GM19351 (cell line): ENCODE data around the gene BAMBI.

Experiments
- ATAC-seq: cut with Tn5 transposase; IDR thresholded peaks from one replicate; pipeline ENCODE4 v1.9.1; 2021; ENCODE audit warnings: mild to moderate bottlenecking, moderate library complexity; ENCODE audit not compliant: unreplicated experiment

The BAMBI gene

DNA sequence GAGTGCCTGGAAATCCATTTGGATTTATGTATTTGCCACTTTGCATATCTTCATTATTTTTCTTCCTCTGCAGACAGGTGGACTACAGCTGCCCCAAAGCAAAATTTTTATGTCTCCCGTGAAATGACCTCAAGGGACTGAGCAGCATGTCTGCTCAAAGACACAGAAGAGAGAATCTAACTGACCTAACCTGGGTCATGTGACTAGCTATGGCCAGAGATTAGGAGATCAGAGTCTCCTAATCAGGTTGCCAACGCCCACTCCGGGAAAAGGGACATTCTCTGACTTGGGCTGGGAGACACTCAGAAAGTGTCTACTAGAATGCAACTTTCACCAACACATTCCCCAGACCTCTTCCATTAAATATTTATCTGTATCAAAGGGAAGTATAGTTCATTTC, 2.5 kb upstream of the BAMBI start:
- ATAC-seq, result no peak

DNA sequence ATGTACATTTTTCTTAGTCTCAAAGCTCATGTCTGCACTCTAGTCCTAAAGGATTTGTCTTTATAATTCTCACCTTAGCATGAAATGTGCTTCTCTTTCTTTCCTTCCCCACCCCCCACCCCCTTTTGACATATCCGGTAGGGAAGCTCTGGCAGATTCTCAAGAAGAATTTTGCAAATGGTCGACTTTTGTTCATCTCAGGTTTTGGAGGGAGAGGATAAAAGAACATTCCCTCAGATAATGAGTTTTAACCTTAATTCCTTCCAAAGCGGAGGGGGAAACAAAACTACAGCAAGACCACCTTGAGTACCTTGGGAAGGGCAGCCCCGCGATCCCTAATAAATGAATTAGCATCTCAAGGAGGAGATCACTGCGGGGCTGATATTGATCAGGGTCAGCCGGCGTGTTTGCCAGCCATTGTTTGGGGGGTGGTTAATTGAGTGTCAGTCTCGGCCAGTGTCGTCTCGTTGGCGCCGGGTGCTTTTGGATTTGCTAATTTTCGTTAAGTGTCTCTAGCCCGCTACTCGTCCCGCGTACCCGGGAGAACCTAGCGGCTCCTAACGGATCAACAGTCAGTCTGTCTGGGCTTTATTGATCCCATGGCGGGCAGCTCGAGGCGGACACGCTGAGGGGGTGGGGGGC, 874 bp upstream of the BAMBI start:
- no peak for ATAC-seq

DNA sequence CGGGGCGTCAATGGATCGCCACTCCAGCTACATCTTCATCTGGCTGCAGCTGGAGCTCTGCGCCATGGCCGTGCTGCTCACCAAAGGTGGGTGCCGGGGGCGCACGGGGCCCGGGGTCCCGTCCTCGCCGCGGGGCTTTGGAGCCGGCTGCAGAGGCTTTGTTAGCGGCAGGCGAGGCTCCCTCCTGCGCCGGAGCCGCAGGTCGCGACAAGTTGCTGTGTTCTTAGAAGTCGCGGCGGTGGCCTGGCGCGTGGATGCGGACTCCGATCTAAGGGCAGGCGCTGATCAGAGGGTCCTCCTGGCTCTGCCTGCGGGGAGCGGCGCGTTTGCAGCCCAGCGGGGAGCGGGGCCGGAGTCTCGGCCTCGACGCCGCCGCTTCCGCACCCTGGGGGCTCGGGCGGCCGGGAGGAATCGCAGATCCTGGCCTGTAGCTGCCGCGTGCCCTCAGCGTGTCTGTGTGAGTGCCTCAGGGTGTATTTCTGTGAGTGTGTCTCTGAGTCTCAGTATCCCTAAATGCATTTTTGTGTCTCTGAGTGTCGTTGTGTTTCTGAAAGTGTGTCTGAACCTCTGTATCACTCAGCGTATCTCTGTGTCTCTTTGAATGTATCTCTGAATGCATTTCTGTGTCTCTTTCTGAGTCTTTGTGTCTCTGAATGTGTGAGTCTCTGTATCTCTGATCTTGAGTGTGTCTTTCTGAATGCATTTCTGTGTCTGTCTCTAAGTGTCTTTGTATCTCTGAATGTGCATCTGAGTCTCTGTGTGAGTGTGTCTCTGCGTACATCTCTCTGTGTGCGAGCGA, 766 bp downstream of the BAMBI start:
- no peak for ATAC-seq

DNA sequence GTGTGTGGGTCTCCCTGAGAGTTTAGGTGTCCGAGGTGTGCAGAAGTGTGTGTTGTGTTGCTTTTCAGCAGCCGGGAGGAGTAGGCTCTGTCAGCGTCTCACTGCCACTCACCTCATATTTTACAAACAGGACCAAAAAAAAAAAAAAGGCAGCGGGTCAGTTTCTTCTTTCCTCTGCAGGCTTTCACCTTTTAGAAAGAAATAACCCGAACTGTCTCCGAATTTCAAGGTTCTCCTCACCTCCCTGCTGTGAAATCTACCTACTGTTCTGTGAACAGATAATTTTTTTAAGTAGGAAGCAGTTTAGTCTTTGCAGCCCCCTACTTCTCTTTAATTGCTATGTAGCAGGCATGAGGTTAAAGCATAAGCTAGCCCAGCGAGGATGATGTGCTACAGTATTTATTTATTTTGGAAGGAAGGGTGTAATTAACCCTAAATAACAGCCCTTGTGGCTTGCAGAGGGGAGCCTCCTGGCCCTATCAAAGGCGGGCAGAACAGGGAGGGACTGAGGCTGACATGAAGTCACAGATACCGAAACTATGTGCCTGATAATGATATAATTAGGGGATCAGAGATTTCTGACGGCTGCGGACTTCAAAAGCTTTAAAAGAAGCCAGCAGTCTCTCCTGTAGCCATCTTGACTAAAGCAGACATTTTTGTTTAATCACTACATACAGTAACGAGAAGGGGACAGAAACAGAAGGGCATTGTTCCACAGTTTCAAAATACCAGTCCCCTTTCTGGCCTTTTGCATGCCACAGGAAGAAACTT, 1.6 kb downstream of the BAMBI start:
- no peak for ATAC-seq

DNA sequence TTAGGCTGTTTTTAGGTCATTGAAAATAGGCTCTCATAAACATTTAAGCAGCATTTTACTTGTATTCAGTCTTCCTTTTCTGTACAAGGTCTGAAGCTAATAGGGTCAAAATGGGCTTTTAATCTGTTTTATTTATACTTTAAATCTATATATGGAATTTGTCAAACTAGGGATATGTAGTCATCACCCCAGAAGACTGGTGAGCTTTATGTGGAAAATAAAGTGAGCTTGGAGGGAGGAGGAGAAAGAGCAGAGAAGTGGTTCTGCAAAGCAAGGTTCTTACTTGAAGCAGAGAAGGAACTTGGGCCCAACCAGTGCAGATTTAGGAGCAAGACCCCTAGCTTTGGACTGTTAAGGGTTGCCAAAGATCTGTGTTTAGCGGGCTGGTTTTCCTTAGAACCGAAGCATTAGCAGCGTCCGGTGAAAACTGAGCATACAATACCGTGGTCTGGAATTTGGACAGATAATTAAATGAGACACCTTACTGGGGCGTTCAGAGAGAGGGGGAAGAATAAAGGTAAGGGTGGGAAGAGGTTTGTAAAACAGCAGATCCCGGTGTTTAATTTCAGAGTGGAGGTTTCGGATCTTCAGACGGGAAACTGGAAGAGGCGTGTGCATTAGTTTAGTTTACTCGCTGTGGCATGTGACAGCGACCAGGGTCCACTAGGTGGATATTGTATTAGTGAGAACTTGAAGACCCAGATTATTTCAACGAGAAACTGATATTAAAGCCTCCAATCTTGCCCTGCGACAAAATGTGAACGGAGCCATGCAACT, 2.4 kb downstream of the BAMBI start:
- no peak for ATAC-seq

DNA sequence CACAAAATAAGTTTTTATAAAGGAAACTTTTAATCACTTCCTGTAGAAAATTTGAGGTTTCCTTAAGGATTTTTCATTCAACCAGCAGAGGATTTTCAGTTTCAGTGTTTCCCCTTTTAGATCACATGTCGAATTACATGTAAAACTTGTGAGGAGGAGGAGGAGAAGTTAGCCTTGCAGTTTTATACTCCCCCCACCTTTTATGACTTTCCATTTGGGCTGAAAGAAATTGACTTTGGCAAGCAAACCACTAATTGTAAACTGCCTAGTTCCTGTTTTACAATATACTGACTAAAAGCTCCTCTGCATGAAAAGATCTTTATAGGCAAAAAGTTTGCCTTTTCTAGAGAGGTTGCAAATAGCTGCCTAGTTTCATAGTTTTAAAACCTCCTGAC, 3.0 kb downstream of the BAMBI start:
- no peak for ATAC-seq

DNA sequence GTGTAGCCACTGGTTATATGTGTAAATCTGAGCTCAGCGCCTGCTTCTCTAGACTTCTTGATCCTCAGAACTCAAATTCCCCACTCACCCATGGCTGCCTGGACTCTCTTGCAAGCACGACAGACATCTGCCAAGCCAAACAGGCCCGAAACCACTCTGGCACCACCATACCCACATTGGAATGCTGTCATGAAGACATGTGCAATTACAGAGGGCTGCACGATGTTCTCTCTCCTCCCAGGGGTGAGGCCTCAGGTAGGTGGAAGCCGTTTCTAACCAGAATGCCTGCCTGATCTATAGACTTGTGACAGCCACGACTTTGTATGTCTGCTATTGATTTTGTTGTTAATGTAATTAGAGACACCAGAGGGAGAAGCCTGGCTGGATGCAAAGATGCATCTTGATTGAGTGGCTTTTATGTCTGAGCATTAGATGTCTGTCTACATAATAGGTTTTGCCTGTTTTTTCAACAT, 4.0 kb downstream of the BAMBI start:
- ATAC-seq, result no peak

DNA sequence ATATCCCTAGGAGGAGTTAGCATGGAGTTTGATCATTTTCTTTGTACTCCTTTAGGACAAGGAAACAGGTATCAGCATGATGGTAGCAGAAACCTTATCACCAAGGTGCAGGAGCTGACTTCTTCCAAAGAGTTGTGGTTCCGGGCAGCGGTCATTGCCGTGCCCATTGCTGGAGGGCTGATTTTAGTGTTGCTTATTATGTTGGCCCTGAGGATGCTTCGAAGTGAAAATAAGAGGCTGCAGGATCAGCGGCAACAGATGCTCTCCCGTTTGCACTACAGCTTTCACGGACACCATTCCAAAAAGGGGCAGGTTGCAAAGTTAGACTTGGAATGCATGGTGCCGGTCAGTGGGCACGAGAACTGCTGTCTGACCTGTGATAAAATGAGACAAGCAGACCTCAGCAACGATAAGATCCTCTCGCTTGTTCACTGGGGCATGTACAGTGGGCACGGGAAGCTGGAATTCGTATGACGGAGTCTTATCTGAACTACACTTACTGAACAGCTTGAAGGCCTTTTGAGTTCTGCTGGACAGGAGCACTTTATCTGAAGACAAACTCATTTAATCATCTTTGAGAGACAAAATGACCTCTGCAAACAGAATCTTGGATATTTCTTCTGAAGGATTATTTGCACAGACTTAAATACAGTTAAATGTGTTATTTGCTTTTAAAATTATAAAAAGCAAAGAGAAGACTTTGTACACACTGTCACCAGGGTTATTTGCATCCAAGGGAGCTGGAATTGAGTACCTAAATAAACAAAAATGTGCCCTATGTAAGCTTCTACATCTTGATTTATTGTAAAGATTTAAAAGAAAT, 4.8 kb downstream of the BAMBI start:
- ATAC-seq, result no peak

DNA sequence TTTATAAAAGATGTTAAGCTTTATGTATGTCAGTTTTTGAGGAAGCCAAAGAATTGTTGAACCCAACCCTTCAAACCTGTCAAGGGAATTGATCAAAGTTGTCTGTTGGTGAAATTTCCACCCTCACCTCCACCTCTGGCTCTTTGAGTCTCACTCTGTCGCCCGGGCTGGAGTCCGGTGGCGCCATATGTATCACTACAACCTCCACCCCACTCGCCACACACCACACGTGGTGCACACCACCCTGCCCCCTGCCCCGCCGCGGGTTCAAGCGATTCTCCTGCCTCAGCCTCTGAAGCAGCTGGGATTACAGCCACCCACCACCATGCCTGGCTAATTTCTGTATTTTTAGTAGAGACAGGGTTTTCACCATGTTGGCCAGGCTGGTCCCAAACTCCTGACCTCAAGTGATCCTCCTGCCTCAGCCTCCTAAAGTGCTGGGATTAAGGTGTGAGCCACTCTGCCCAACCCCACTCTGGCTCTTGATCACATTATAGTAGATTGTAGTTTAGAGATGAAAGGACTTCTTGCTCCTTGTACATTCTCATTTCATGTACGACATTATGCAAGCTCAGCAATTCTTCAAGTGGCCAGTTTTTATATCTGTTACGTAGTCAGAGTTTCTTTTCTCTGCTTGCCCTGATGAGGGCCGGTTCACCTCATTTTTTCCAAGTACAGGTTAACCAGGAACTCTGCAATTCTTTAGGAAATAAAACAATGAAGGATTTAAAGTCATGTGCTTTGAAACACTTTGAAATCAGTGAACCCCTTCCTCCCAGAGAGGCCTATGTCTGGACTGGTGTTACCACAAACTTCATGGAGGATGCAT, 7.0 kb downstream of the BAMBI start:
- ATAC-seq, result no peak

DNA sequence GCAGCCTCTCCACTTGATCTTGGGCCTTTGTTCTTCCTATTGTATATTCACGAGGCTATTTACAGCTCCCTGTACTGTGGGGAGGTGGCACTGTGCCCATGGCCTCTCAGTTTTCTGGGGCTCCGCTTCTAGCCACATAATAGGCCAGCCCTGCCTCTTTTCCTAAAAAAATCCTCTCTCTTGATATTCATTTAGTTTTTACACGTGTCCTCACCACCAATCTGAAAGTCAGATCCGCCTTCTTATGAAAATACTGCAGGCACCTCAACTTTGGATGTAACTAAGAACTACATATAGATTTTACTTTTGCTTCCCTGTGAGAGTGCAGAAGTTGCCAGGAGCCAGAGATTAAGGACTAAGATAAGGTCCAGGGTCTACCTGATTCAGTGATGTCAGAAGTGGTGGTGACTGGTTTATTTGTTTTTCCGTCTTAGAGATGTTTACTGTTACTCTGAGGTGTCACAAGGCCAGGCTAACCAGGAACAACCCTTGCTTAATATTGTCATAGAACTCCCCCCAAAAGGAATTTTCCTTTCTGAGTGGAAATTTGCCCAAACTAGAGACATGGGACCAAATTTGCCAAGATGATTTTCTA, 7.8 kb downstream of the BAMBI start:
- no peak for ATAC-seq

DNA sequence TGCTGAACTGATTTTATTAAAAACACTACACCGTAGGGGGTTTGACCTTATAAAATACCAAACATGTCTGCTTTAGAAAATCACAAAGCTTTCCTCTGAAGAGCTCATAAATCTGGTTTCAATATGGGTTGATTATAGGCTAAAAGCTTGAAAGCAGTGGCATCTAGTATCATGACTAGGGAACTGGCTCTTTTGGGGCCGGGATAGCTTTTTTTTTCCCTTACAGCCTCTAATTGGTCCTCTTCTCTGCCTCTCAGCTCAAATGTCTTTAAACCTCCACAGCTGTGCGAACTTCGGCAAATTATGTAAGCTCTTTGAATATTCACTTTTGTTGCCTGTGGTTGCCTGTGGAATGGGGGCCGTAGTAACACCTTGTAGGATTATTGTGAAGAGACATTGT, 8.4 kb downstream of the BAMBI start:
- ATAC-seq, result no peak

DNA sequence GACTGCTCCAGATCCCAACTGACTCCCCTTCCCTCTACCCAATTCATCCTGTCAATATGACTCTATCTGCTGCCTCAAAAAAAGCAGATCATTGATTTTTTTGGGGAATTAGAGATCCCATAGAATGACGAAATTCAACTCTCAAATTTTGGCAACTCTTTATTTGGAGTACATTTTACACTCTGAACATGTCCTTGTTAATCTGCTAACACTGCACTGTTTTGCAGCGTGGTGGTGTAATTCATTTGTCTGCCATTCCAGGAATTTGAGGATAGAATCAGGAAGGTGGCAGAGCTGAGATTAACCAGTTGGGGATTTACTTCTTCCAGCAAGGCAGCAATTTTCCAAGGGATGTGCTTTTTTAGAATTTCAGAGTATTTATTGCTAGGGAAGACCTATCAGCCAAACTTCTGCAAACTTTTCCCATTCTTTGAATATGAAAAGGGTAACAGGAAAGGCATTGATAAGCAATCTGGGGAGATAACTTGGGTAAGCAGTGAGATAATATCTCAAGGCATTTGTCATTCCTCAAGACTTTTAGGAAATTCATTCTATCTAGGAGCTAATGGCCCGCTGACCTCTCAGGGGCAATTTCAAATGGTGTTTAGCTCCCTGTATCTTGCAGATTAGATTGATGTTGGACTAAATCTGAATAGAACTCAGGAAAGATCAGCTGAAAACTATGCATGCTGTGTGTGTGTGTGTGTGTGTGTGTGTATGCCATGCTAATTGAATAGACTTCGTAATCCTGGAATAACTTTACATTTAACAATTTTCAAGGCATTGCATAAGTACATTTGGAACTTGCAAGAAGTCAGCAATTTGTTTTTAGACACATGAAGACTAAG, 9.7 kb downstream of the BAMBI start:
- no peak for ATAC-seq

DNA sequence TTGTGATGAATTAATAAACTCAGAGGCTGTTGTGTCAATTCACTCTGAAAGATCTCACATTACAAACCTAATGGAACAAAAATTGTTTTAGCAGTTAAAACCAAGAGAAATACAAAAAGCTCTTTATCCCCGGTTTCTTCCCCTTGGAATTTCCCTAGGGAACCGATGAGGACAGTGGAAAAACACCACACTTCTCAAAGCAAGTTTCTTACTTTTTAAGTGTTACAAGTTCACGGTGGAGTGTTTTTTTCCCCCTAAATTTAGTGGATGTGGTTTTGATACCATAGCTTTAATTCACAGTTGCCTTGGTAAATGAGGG, 10.3 kb downstream of the BAMBI start:
- no peak for ATAC-seq

DNA sequence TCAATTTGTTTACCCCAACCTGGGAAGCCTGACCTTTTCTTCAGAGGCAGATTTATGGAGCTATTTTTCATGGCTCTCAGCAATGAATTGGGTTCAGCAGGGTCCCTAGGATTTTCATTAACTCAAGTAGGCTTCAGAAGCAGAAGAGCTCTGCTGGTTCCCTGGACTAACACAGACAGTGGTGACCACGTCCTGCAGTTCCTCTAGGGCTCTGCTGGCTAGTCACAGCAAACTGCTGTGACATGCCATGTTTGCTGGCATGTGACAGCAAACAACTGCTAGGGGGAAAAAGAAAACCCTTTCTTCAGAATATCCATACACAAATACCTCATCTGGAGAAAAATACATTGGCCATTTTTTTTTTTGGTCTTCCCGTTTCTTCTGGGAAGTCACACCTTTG, 13.2 kb downstream of the BAMBI start:
- no peak for ATAC-seq

DNA sequence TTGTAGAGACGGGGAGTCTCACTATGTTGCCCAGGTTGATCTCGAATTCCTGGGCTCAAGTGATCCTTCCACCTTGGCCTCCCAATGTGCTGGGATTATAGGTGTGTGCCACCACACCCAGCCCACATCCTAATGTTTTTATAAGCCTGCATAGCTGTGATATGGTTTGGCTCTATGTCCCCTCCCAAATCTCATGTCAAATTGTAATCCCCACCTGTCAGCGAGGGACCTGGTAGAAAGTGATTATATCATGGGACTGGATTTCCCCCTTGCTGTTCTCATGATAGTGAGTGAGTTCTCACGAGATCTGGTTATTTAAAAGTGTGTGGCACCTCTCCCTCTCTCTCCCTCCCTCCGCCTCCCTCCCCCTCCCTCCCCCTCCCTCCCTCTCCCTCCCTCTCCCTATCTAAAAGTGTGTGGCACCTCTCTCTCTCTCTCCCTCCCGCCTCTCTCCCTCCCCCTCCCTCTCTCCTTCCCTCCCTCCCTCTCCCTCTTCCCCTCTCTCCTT, 13.9 kb downstream of the BAMBI start:
- no peak for ATAC-seq

DNA sequence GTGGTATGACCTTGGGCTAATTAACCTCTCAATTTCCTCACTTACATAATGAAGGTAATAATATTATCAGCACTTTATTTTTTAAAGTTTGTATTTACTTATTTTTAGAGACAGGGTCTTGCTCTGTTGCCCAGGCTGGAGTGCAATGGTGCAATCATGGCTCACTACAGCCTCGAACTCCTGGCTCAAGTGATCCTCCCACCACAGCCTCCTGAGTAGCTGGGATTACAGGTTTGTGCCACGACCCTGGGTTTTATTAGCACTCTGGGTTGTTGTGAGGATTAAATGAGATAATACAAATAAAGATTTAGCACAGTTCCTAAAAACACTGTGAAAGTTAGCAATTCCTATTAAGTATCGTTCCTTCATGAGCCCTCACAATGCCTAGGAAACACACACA, 14.7 kb downstream of the BAMBI start:
- ATAC-seq, result no peak

DNA sequence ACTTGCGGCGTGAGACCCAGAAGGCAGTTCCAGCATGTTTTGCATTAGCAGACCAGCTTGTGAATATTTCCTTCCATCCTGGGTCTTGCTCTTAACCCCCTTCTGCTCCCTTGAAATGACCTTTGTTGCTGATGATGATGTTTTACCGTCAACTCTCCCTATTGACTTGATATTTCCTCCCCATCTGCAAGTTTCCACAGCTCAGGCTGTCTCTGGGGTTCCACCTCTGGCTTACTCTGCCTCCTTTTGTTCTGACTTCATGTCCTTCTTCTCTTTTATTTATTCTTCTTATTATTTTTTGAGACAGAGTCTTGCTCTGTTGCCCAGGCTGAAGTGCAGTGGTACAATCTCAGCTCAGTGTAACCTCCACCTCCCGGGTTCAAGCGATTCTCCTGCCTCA, 17.2 kb downstream of the BAMBI start:
- no peak for ATAC-seq

DNA sequence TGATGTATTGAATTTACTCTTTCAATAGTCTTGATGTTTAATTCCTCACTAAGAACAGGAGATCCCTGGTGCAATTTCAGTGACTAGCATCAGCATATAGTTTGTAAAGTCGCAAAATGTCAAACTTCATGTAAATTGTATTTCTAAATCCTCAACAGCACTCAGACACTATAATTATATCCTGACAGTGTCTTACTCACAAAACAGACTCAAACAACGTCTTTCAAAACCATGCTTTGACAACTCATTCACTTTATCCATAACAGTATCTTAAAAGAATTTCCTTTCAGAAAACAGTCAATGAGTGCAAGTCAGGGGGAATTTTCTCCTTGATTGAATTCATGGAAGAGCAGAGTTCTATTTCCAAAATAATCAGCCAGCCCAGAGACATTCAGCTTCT, 20.8 kb downstream of the BAMBI start:
- no peak for ATAC-seq
